HG03342 (cell line): ENCODE data around the gene CORO1C.

ENCODE experiments used
- ATAC-seq: cut with Tn5 transposase; IDR thresholded peaks from one replicate; pipeline ENCODE4 v1.9.1; 2021; ENCODE audit warnings: mild to moderate bottlenecking, moderate library complexity; ENCODE audit not compliant: unreplicated experiment

The CORO1C gene

GRCh38 chr12:108700833-108701541, 30.3 kb downstream of the CORO1C start:
- ATAC-seq = no peak

GRCh38 chr12:108699955-108700563, 31.3 kb downstream of the CORO1C start:
- no peak for ATAC-seq

- no peak for ATAC-seq
Observed at GRCh38 chr12:108697905-108698304, 33.4 kb downstream of the CORO1C start.

DNA sequence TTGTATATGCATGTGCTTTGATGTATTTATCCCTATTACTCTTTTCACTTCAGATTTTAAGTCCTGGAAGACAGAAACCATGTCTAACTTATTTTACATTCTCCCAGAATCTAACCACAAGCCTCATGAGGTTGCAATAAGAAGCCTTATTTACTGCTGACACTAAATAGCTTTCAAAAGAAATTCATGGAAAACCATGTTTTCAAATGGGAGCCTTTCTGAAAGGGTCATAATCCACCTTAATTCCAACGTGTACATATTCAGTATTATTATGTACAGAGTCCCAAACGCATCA, 34.4 kb downstream of the CORO1C start:
- no peak for ATAC-seq

DNA sequence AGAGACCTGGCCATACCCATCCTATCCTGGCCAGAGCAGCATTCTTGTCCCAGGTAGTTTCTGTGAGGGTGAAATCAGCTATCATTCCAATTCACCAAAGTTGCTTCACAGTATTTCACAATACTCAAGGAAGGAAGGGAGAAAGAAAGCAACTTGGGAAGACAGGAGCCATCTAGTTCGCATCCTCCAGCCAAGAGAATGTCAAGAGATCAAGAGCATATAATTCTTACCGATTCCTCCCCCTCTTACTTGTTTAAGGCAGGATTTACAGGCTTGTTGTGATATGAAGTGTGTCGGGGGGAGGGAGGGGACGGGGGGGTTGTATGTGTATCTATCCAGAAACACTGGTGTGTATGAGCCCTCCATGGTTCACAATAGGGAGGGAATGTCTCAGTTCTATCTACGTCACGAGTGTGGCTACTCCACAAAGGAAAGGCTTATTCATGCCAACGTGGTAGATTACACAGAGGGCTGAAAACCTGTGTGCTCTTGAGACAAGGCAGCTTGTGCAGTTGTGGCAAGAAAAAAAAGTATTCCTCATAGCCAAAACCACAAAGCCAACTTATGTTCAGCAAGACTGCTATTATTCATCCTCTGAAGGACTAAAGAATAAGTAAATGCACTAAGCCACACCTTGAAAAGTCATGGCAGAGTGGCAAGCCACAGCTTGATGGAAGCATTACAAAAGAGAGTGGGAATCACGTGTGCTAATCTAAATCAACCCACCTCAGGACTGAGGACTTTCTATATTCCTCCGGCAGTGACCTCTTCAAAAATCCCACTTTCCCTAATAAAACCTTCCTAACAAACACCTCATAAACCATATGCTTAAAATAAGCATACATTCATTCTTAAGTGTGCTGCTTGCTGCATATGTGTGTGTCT, 35.0 kb downstream of the CORO1C start:
- no peak for ATAC-seq

DNA sequence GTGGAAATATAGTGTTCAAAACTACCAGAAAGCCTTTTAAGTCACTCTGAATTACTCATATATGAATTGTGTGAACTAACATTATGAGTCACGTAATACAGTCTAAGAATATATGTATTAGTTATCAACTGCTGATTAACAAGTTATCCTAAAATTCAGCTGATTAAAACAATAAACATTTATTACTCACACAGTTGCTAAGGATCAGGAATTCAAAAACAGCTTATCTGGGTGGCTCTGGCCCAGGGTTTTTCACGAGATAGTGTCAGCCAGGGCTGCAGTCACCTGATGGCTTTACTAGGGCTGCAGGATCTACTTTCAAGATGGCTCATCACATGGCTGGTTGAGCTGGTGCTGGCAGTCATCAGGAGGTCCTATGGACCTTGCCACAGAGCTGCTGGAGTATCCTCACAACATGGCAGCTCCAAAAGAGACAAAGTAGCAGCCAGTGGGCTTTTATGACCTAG, 36.5 kb downstream of the CORO1C start:
- ATAC-seq = no peak

GRCh38 chr12:108693751-108694150, 37.6 kb downstream of the CORO1C start:
- ATAC-seq = no peak

GRCh38 chr12:108693186-108693730, 38.1 kb downstream of the CORO1C start:
- no peak for ATAC-seq

DNA sequence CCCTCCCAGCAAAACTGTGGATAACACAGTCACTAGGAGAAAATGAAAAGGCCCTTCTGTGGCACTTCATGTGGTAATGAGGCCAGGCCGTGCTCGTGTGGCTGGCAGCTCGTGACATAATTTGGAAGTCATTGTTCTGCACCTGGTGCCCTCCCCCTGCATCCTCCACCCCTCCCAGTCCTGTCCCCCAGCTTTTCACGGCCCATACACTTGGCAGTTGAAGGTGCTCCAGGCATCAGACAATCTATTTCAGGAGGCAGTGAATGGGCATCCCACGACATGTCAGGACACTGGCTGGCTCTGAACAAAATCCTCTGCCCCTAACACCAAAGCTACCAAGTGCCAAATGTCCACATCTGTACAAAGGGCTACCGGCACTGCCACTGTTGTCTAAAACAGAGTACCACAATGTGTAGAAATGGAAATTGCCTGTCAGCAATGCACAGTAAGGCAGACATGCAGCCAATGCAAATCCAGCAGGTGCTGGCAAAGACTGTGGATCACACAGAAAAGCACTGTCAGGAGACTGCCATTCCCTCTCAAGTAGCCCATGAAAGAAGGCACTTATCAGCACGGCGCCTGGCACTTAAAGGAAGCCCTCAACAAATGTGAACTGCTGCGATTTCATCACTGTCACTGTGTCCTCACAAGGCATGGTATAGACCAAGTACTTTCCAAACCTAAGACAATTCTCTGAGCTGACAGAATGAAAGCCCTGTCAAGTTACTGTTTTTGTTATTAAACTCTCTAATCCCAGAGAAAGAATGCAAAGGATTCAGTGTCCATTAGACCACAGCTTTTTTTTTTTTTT, 39.1 kb downstream of the CORO1C start:
- ATAC-seq = no peak

GRCh38 chr12:108691175-108691997, 39.9 kb downstream of the CORO1C start:
- peak; percentile 59 for ATAC-seq

DNA sequence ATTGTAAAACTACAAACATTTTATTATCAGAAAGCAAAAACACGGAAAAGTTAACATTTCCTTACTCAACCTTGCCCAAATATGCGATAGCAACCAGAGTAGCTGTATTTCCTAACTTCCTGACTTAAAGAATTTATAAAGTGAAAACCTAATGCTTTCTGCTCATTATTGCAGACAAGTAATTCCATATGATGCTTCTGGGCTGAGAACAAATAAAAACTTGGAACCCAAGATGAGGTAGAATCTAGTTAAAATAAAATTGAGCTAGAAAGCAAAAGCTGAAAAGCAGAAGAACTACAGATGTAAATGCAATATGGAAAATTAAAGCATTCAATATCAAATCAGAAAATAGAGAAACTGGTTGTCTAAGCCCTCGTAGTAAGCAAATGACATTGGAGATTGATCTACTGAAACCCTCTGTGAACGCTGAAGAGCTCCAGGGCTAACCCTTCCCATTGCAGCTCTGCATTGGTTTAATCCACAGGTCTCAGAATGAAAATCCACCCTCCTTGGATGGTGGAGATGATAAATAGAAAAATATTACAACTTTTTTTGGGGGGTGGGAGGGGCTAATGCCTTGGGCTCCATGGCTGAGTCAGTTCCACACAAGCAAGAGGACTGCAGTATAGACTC, 40.7 kb downstream of the CORO1C start:
- no peak for ATAC-seq

- ATAC-seq = no peak
Observed at GRCh38 chr12:108690191-108690518, 41.2 kb downstream of the CORO1C start.

GRCh38 chr12:108689314-108690190, 41.8 kb downstream of the CORO1C start:
- no peak for ATAC-seq

DNA sequence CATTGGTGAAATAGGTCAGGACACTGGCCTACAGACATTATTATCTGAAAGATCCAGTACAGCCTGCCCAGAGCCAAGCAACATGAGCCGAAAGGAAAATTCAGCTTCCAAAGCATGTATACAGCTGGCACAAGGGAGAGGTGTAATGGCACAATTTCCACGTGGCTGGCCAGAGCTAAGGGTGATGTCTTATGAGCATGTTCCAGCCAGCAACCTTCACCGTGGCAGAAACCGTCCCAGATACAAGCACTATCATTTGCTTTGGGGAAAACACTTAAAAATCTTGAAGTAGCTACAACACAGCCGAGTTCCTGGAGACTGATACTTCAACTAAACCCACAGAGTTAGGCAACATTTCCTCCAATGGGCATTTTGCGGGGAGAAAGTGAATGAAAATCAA, 44.5 kb downstream of the CORO1C start:
- ATAC-seq = no peak

- no peak for ATAC-seq
Observed at GRCh38 chr12:108685469-108686260, 45.7 kb downstream of the CORO1C start.

DNA sequence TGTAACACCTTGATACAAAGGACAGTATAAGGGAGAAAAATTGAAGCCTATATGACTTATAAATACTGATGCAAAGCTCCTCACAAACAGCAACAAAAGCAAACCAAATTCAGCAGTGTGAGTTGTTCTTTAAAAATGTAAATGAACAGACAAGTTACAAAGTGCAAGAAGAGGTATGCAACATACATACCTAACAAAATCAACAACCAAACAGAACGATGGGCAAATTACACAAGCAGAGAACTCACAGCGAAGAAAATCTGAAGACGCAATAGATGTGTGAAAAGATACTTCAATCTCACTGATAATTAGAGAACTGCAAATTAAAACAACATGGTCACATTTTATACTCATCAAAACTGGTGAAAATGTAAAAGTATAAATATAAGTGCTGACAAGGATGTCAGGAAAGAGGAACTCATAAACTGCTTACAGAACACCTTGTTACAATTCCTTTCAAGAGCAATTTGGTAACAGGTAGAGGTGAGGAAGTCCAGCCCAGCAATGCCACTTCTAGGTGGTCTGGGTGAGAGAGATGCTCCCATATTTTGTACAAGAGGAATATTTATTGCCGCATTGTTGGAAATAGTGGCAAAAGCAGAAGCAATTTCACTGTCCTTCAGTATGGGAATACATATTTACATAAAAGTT, 47.3 kb downstream of the CORO1C start:
- no peak for ATAC-seq

DNA sequence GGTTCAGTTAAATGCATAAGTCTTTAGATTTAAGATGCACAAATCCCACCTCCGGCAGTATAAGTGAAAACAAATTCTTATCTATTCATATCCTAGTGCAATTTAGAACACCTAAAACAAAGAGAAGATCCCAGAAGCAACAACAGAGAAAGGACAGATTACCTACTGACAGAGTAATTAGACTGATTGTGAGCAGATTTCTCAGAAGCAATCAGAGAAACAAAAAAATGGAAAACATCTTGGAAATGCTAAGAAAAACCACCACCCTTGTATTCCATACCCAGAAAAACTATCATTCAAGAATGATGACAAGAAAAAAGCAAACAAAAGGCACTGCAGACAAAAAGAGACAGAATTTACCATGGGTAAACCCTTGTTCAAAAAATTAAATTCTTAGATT, 50.0 kb downstream of the CORO1C start:
- ATAC-seq = no peak
